ENCODE data around the gene EVA1A.

Gene EVA1A

GRCh38 chr2:75561566-75562512 is 1.1 kb upstream of the EVA1A start:
- no peak for DNase-seq

DNA sequence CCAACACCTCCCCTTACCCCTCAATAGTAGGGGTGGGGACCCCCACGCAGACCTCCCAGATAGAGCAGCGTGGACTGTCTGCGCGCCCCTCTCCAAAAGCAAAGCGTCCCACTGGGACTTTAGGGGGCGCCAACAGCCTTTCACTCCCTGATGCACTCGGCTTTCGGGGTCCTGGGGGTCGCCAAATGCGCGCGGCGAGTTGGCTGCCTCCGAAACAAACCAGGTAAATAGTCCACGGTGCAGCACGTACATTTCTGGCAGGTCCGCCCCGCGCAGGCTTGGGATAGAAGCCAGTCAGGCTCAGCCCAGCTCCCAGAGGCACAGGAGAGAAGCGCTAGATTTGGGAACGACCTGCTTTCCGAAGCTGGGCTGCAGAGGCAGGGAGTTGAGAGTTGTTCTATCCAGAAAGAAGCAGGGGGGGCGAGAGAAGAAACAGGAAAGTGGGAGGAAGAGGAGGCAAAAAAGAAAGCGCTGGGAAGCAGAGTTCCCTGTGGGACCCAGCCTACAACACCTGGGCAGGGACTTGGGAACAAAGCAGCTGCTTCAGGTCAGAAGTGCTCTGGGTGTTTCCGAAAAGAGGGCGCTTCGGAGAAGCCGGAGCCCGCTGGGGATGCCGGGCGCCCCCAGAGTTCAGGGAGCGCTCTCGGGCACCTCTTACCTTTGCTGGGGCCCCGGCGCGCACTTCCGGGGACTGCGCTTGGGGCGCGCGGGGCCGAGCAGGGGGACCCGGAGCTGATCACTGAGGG is 544 bp downstream of the EVA1A start:
- no peak for DNase-seq

- DNase-seq, result no peak
Observed at GRCh38 chr2:75559680-75560021, 1.1 kb downstream of the EVA1A start.

DNA sequence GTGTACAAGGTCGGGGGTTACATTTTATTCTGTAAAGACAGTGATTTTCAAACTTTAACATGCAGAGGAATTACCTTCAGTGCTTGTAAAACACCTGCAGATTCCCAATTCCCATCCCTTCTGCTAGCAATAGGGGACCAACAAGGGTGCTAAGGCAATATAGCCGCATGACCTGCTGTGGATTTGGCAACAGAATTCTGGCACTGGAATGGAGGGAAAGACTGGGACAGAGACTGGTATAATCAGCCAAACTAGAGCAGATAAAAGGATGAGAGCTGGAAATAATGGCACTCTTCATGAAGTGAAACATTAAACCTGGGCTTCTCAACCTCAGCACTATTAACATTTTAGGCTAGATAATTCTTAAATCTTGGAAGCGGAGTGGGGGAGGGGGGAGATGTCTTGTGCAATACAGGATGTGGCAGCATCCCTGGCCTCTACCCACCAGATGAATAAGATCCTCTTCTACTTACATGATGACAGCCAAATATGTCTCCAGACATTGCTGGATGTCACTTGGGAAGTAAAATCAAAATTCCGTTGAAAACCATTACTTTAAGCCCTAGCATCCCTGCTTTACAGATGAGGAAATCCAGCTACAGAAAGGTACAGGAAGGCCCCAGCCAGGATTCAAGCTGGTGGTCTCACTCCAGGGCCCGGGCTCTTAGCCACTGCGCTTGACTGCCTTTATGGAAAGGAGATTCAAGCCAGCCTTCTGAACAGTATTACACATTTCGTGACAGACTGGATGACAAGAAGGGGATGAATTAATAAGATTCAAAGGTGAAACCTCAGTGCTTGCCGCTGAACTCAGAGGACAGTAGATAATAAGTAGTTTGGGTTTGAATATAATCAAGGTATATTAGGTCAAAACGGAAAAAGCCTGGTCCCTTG is 1.7 kb downstream of the EVA1A start:
- DNase-seq, result no peak

DNA sequence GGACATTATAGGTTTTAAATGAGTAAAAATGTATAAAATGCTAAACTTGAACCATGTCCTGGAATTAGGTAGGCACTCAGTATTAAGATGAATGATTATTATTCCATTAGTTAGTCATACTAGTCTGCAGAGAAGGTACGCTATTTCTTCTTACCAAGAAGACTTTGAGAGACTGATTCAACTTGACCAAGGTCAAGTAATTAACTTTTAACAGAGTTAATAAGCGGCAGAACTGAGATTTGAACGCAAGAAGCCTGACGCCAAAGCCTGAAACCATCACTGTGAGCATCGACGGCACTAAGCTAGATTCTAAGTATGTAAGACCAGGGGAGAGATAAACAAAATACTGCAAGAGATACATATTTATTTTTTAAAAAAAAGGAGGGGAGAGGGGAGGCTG is 2.6 kb downstream of the EVA1A start:
- DNase-seq, result no peak

- DNase-seq, result no peak
Observed at GRCh38 chr2:75557474-75558133, 3.1 kb downstream of the EVA1A start.

DNA sequence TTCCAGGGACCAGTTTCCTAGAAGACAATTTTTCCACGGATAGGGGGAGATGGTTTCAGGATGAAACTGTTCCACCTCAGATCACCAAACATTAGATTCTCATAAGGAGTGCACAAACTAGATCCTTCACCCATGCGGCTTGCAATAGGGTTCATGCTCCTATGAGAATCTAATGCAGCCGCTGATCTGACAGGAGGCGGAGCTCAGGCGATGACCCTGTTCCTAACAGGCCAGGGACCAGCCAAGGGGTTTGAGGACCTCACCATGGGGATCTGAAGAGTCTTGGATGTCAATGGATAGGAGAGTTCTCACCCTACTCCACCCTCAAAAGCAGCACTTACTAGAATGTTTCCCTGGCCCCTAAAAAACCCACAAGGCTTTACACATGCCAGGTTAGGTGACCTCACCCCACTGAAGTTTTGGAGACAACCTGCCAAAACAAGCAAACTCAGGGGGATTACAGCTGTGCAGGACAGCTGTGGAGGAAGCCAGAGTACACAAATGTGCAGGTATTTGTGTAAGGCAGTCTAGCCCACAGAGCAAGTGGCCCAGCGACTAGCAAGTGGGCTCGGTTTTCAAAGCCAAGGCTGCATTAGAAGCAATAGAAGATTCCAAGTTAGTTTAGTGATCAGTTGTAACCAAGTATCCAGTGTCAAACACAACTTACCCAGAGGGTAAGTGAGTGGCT is 3.9 kb downstream of the EVA1A start:
- DNase-seq, result no peak

DNA sequence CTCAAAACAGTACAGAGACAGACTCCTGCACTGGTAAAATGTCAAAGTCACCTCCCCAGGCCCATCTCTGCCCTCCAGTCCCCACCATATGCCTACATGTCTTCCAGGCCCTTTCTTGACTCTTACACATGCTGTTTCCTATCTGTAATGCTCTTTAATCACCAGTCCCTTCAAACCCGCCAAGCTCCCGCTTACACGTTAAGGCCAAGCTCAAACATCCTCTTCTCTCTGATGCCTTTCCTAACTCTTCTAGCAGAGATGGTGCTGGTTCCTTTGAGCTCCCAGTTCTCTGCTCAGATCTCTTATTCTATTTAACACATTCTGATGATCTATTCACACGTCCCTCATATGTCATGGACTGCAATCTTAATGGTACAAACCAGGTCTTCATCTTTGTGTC is 5.0 kb downstream of the EVA1A start:
- DNase-seq, result no peak

- no peak for DNase-seq
Observed at GRCh38 chr2:75553935-75554531, 6.7 kb downstream of the EVA1A start.

- DNase-seq, result no peak
Observed at GRCh38 chr2:75552222-75552621, 8.5 kb downstream of the EVA1A start.

DNA sequence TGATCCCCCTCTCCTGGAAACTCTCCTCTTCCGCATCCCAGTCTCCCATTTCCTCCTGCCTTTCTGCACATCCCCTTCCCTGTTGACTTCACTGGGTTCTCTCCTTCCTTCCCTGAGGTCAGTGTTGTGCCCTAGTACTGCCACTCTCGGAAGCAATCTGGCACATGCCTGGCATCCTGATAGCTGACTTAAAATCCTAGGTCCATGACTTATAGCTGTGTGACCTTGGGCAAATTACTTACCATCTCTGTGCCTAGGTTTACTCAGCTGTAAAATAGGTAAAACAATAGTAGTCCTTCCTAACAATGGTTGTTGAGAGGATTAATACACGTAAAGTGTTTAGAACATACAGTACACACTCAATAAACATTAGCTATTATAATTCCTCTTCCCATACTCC is 9.3 kb downstream of the EVA1A start:
- no peak for DNase-seq

- DNase-seq, result no peak
Observed at GRCh38 chr2:75549401-75550253, 11.1 kb downstream of the EVA1A start.

DNA sequence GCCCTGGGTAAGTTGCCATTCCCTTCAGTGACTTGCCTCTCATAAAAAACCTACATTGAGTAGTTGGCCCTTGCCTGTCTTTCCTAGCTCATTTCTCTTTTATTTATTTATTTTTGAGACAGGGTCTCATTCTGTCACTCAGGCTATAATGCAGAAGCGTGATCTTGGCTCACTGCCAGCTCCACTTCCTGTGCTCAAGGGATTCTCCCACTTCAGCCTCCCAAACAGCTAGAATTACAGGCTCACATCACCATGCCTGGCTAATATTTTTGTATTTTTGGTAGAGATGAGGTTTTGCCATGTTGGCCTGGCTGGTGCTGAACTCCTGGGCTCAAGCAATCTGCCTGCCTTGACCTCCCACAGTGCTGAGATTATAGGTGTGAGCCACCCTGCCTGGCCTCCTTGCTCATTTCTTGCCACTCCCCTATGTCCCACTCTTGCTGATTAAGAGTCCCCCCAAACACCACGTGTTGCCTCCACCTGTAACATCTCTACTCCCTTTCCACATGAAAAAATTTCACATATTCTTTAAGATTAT is 12.6 kb downstream of the EVA1A start:
- DNase-seq, result no peak

DNA sequence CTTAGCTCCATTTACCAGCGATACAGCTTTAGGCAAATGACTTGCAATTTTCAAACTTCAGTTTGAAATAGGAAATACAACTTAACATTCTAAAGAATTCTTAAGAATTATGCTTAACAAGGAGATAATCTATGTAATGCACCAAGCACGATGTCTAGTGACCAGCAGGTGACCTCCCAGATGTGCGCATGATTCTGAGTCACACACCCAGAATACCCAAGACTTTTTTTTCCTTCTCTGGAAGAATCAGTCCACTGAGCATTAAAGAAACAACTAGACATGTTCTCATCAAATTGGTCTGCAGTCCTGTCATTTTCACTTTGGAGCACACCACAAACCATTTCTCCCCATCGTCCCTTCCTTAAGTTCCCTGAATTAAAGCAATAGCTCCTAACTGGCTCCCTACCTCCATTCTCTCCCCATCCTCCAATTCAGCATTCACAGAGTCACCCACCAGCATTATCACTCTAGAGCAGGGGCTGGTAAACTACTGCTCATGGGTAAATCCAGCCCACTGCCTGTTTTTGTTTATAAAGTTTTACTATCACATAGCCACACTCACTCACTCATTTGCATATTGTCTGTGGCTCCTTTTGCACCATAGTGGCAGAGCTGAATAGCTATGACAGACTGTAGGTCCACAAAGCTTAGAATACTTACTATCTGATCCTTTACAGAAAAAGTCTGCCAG is 13.2 kb downstream of the EVA1A start:
- DNase-seq, result no peak

GRCh38 chr2:75545922-75546321 is 14.8 kb downstream of the EVA1A start:
- no peak for DNase-seq

DNA sequence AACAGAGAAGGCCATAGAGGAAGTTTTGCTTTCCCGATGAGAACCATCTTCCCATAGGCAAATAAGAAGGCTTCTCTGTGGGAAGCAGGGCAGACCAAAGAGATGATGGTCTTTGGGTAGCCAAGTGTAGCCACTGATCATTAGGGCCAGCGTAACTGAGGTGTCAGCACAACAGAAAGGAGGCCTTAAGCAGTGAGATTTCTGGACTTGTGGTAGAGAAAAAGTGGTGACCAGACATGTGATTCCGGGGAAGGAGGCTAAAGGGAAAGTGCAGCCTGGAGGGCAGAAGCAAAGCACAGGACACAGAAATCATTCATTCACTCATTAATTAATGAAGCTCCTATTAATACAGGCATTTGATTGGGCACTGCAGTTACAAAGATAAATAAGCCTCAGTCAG is 15.4 kb downstream of the EVA1A start:
- no peak for DNase-seq

DNA sequence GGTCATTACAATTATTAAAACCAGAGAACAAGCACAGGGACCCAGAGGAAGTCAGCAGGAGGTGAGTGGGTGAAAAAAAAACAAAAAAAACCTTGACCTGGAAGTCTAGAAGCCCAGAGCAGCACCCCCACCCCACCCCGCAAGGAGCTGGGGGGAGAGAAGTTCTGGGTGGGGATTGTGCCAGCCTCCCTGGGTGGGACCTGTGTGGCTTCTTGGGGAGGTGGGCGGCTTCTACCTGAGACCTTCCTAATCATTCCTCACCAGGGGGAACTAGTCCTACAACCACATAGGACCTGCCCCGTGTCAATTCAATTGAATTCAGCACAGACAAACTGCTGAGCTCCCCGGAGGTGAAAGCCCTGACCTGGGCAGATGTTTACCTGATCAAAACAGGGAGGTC is 17.3 kb downstream of the EVA1A start:
- no peak for DNase-seq

DNA sequence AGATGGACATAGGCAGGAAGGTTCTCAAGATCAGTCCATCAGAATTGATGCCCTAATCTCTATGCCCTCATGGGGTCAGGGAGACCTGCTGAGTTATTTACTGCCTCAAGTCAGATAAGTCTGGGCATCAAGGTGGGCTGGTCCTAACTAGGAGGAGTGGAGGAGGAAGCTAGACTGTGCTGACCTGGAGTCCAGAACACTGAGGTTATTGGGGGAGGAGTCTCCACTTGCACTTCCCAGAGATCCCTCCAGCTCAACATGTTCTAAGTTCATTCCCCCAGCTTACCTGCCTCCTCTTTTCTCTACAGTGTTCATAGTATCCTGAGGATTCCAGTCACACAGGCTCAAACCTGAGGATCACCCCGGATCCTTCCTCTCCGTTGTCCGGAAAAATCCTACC is 19.3 kb downstream of the EVA1A start:
- DNase-seq, result no peak

DNA sequence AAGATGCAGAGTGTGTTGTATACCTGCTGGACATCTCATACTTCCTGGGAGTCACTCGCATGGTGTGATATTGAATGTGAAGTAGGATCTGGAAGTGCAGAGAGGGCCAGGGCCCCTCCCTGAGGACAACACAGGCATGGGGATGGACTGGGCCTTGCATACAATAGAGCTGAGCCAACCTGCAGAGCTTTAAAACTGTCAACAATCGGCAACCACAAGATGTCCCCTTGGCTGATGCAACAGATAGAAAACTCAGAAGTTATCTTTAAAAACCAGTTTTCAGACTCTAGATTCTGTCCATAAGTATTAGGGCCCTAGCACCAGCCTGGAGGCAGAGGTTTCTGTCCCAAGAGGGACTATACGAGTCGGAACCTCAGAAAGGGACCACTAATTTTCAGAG is 19.7 kb downstream of the EVA1A start:
- DNase-seq, result no peak
